HepG2 (cell line): Measurements from ENCODE around the gene C1RL. TPM values are rescaled to one million over a fixed set of nuclear protein-coding genes. Genes with fewer than 3 reads are reported as not detected.

ENCODE experiments used
- ATAC-seq: fragments of 200-7000 bp; cut with Tn5 transposase; 3 replicates; pipeline ENCODE4 v1.9.1; 2020; ENCODE audit warnings: mild to moderate bottlenecking, moderate library complexity
- BruUV-seq: library from RNA; stranded (reverse); fragments of 400-500 nt; replicated peaks from 2 replicates; lab custom pipeline; 2021; lab: Mats Ljungman, UMichigan
- CTCF ChIA-PET: fragments of 300-600 bp; formaldehyde crosslinking; extraction: SDS; loops from one replicate; lab custom pipeline; 2021; ENCODE audit warnings: low total read pairs, inconsistent platforms, low intra/inter-chr PET ratio; lab: Yijun Ruan, JAX
- POLR2A ChIA-PET: fragments of 350-600 bp; sonication (Branson Sonifier 250); formaldehyde crosslinking; loops from one replicate; lab custom pipeline; 2020; ENCODE audit warnings: antibody characterized with exemption, inconsistent platforms; lab: Yijun Ruan, JAX
- DNase-seq: peaks from one replicate; pipeline ENCODE4 v3.0.0-alpha.2; 2015; ENCODE audit warnings: low spot score
- FAIRE-seq: peaks from 3 replicates; lab custom pipeline; 2011; peaks lifted over from hg19 to GRCh38; lab: Jason Lieb, UNC
- H2AFZ ChIP-seq: one replicate; pipeline ENCODE4 v1.6.1; 2011; ENCODE audit warnings: low read length, inconsistent platforms
- H3K27ac ChIP-seq: fragments of 300-600 bp; 3 replicates; pipeline ENCODE4 v1.8.0; 2011; ENCODE audit warnings: mixed run types, mild to moderate bottlenecking, mixed read lengths, low read length, inconsistent platforms; ENCODE audit not compliant: insufficient read depth; ENCODE audit errors: extremely low read length
- H3K27me3 ChIP-seq, 2 experiments: fragments of 200-600 bp in 1 of 2; 2 replicates in 1 of 2; 3 replicates in 1 of 2; pipeline versions ENCODE4 v1.6.0 to v1.8.0; 2011; ENCODE audit warnings: low read length in 2 of 2, mild to moderate bottlenecking in 2 of 2, moderate library complexity in 2 of 2, inconsistent platforms in 1 of 2; ENCODE audit not compliant: insufficient read depth in 2 of 2, control insufficient read depth in 1 of 2
- H3K36me3 ChIP-seq, 2 experiments: fragments of 200-600 bp in 1 of 2; replicated peaks in 1 of 2; 2 replicates in 1 of 2; 3 replicates in 1 of 2; pipeline versions ENCODE4 v1.5.1 to v1.8.0; 2011; ENCODE audit warnings: low read length in 2 of 2, inconsistent platforms in 1 of 2; ENCODE audit not compliant: insufficient read depth in 2 of 2, control insufficient read depth in 1 of 2
- H3K4me1 ChIP-seq: 2 replicates; pipeline ENCODE4 v1.5.1; 2012; ENCODE audit warnings: low read length, inconsistent platforms; ENCODE audit not compliant: insufficient read depth
- H3K4me2 ChIP-seq: 2 replicates; pipeline ENCODE4 v1.6.0; 2011; ENCODE audit warnings: low read depth, low read length, inconsistent platforms
- H3K4me3 ChIP-seq, 3 experiments: fragments of 200-600 bp in 1 of 3; sonication (generic), shearing (Covaris generic) in 1 of 3; replicated peaks in 1 of 3; 2 replicates each; pipeline ENCODE4 v1.5.1; 2011 to 2016; ENCODE audit warnings: low read length in 3 of 3, inconsistent platforms in 2 of 3, low read depth in 2 of 3, mild to moderate bottlenecking in 2 of 3, control low read depth in 1 of 3, mixed read lengths in 1 of 3; ENCODE audit not compliant: insufficient read depth in 1 of 3
- H3K79me2 ChIP-seq: one replicate; pipeline ENCODE4 v1.6.1; 2011; ENCODE audit warnings: low read length, inconsistent platforms; ENCODE audit not compliant: insufficient read depth
- H3K9ac ChIP-seq: 2 replicates; pipeline ENCODE4 v1.6.0; 2011; ENCODE audit warnings: mild to moderate bottlenecking, low read depth, low read length, inconsistent platforms; ENCODE audit not compliant: insufficient read depth
- H3K9me3 ChIP-seq: 2 replicates; pipeline ENCODE4 v1.5.1; 2012; ENCODE audit warnings: mild to moderate bottlenecking, low read length
- H4K20me1 ChIP-seq: 2 replicates; pipeline ENCODE4 v1.6.0; 2011; ENCODE audit warnings: inconsistent platforms, mild to moderate bottlenecking, low read length, moderate library complexity; ENCODE audit not compliant: insufficient read depth
- ATF7 ChIP-seq, 2 experiments: fragments of 450-650 bp in 1 of 2; sonication (generic) in 1 of 2; formaldehyde crosslinking in 1 of 2; IDR thresholded peaks; 2 replicates each; pipeline versions ENCODE4 v1.4.0 to v1.6.1; 2016 to 2020; ENCODE audit warnings: antibody characterized with exemption in 1 of 2, mild to moderate bottlenecking in 1 of 2, missing genetic modification reagents in 1 of 2
- CEBPG ChIP-seq: IDR thresholded peaks from 2 replicates; pipeline ENCODE4 v1.6.1; 2016
- EEA1 ChIP-seq: sonication (generic); formaldehyde crosslinking; IDR thresholded peaks from 2 replicates; pipeline ENCODE4 v1.5.1; 2020; ENCODE audit warnings: mild to moderate bottlenecking, missing genetic modification reagents, borderline replicate concordance
- KAT7 ChIP-seq: IDR thresholded peaks from 2 replicates; pipeline ENCODE4 v1.6.1; 2018; ENCODE audit warnings: borderline replicate concordance, missing compliant biosample characterization
- ZNF670 ChIP-seq: sonication (generic); formaldehyde crosslinking; IDR thresholded peaks from 2 replicates; pipeline ENCODE4 v1.8.0; 2022; ENCODE audit warnings: mild to moderate bottlenecking, missing genetic modification reagents, borderline replicate concordance
- ZNF775 ChIP-seq: sonication (generic); formaldehyde crosslinking; IDR thresholded peaks from 2 replicates; pipeline ENCODE4 v1.4.0; 2020; ENCODE audit warnings: missing genetic modification reagents, mild to moderate bottlenecking, moderate library complexity, borderline replicate concordance
- WGBS: methylation state at CpG from one replicate; pipeline ENCODE4 v1.1.6; 2017; ENCODE audit warnings: low lambda C conversion rate; 5-methylcytosine and 5-hydroxymethylcytosine counted together
- in situ Hi-C: cut with HindIII; loops from 2 replicates; pipeline ENCODE4 v1.10.0; 2017; ENCODE audit warnings: low pct_unique_long_range_greater_than_20kb; ENCODE audit not compliant: extremely low pct_ligation_motif_present
- intact Hi-C: fragments of 100-400 bp; cut with micrococcal nuclease; formaldehyde crosslinking; loops from one replicate; pipeline ENCODE4 v1.10.0; 2022; ENCODE audit not compliant: unreplicated experiment
- polyA plus RNA-seq, 8 experiments: library from polyadenylated mRNA; depleted of rRNA in 3 of 8; stranded (reverse) in 7 of 8; unstranded in 1 of 8; fragments of >200 nt; fragmentation: Illumina TruSeq in 4 of 8; extraction: Trizol in 4 of 8; gene quantifications; 2 replicates each; pipeline versions ENCODE4 v1.2.1 to v1.2.3, GENCODE V29; 2011 to 2016; ENCODE audit warnings: low read depth in 4 of 8, missing spikeins in 1 of 8, mixed read lengths in 1 of 8; ENCODE audit not compliant: insufficient read depth in 1 of 8
- total RNA-seq, 5 experiments: library from RNA; depleted of rRNA; stranded (reverse); fragments of >200 nt; fragmentation: Illumina TruSeq; extraction: Trizol; gene quantifications; 2 replicates each; pipeline ENCODE4 v1.2.3, GENCODE V29; 2016; ENCODE audit warnings: low read depth in 1 of 5
- TF ChIP-seq, protein P1 (sequence below): sonication (generic); formaldehyde crosslinking; IDR thresholded peaks from 2 replicates; pipeline ENCODE4 v1.4.0; 2020; ENCODE audit warnings: missing genetic modification reagents
- TF ChIP-seq, protein P2 (sequence below): IDR thresholded peaks from 2 replicates; pipeline ENCODE4 v1.6.1; 2016
- TF ChIP-seq, protein P3 (sequence below), 2 experiments: fragments of 450-650 bp in 1 of 2; sonication (generic) in 1 of 2; formaldehyde crosslinking; IDR thresholded peaks; 2 replicates each; pipeline versions ENCODE4 v1.5.0 to v1.8.0; 2020 to 2022; ENCODE audit warnings: mild to moderate bottlenecking in 1 of 2, missing genetic modification reagents in 1 of 2

Gene C1RL
- total and polyA plus RNA-seq, 2 of the 13 experiments (the other 11 are each of a cell fraction or from before 2014, with no cell fraction given) = 28.9 to 53.1 TPM

DNA sequence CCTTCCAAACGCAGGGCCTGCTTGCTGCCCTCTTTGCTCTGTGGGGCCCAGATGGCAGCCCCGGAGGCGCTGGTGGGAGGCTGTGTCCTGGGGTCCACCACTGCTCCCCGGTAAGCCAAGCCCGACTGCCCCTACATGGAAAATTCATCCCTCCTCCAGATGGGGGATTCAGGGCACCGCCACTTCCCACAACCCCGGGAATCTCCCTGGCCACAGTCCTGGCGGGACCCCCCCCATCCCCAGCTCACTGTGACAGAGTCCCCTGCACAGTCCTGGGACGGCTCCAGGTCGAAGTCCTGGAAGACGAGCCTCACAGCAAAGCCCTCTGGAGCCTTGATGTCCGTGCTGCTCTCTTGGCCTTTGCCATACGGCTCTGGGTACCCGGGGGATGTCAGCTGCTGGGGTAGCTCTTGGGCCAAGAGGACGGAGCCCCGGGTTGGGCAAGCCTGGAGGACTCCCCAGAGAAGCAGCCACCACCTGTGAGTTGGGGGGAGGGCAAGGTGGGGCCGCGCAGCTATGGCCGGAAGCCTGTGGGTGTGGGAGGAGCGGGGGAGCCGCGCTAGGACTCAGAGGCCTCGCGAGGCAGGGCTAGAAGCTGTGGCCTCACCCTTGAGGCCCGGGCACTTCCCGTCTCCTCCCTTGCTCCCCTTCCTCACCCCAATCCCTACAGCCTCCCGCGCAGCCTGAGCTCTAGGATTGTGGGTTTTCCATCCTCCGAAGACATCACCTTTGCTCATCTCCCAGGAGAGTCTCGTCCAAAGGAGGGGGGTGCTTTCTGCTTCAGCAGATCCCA lies 815 bp downstream of the C1RL start (continued):
- TF ChIP-seq, protein P1, sequence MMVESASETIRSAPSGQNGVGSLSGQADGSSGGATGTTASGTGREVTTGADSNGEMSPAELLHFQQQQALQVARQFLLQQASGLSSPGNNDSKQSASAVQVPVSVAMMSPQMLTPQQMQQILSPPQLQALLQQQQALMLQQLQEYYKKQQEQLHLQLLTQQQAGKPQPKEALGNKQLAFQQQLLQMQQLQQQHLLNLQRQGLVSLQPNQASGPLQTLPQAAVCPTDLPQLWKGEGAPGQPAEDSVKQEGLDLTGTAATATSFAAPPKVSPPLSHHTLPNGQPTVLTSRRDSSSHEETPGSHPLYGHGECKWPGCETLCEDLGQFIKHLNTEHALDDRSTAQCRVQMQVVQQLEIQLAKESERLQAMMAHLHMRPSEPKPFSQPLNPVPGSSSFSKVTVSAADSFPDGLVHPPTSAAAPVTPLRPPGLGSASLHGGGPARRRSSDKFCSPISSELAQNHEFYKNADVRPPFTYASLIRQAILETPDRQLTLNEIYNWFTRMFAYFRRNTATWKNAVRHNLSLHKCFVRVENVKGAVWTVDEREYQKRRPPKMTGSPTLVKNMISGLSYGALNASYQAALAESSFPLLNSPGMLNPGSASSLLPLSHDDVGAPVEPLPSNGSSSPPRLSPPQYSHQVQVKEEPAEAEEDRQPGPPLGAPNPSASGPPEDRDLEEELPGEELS (CRISPR knock-in tag) = peak; percentile 43; the same call in 1 of the 2 replicates
- TF ChIP-seq EEA1 (CRISPR knock-in tag) (no peak), ATF7 (IDR thresholded peaks at IDR 0.05) (no peak), ATF7 (CRISPR knock-in tag; IDR thresholded peaks at IDR 0.05) (no peak)
- TF ChIP-seq, protein P2, sequence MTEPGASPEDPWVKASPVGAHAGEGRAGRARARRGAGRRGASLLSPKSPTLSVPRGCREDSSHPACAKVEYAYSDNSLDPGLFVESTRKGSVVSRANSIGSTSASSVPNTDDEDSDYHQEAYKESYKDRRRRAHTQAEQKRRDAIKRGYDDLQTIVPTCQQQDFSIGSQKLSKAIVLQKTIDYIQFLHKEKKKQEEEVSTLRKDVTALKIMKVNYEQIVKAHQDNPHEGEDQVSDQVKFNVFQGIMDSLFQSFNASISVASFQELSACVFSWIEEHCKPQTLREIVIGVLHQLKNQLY = no peak

DNA sequence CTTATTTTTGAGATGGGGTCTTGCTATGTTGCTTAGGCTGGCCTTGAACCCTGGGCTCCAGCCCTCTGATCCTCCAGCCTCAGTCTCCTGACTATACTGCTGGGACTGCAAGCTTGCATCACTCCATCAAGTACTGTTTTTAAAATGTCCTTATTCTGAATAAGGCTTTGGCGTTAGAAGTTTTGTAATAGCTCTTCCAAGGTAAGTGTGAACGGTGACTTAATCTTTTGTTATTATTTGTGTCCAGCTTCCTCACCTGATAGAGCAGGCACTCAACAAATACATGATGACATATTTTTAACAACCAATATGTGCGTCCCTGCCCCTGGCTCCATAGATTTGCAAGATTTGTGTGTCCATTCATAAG lies 1.4 kb downstream of the C1RL start:
- TF ChIP-seq CEBPG (CRISPR knock-in tag) (peak; percentile 48; the same call in 1 of the 2 replicates), KAT7 (no peak), ZNF775 (CRISPR knock-in tag) (0 out of 2 replicates have a peak, but pooled peaks have one; percentile 30), ZNF670 (CRISPR knock-in tag) (0 out of 2 replicates have a peak, but pooled peaks have one; percentile 6)
- TF ChIP-seq, protein P3, sequence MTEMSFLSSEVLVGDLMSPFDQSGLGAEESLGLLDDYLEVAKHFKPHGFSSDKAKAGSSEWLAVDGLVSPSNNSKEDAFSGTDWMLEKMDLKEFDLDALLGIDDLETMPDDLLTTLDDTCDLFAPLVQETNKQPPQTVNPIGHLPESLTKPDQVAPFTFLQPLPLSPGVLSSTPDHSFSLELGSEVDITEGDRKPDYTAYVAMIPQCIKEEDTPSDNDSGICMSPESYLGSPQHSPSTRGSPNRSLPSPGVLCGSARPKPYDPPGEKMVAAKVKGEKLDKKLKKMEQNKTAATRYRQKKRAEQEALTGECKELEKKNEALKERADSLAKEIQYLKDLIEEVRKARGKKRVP (CRISPR knock-in tag; IDR thresholded peaks at IDR 0.05) = peak in 1 of 2 experiments; percentile 56; a peak in 1 of 4 replicates
- TF ChIP-seq, all 625 proteins: peak for 4
- ChIA-PET POLR2A (interaction anchor here (0.6 to 4.3 kb wide), 29 partner anchors 9 to 255 kb away, joined by 3 to 88 read pairs (median 8); partner anchors contain the start of genes C12orf57, C1S, CLSTN3 and EMG1), CTCF (no interaction called here)
- Histone ChIP-seq H3K27me3 (no peaks in the 10 kb centered on the region; a peak in 1 of 5 replicates), H3K9me3 (peaks cover 8% of the 10 kb centered on the region), H3K4me1 (peaks cover 36% of the 10 kb centered on the region), H4K20me1 (no peaks in the 10 kb centered on the region), H3K4me2 (peak overlapping the region; percentile 99), H3K4me3 (peak overlapping the region; percentile 72 to 91 (median 74)), H3K27ac (peak overlapping the region; percentile 99), H2AFZ (no peak overlapping the region), H3K36me3 (peaks cover 0 to 3% of the 10 kb centered on the region in 2 experiments; a peak in 2 of 5 replicates), H3K79me2 (peaks cover 22% of the 10 kb centered on the region), H3K9ac (peak overlapping the region; percentile 90)
- no TSS peak for BruUV-seq
- ATAC-seq = no peak
- FAIRE-seq = no peak
- intact Hi-C loops = loop anchor here (2.0 kb wide), 1 partner anchor 15 kb away; the partner anchor contains the start of gene C1R
- in situ Hi-C loops = no loop called here
- no peak for DNase-seq
- 5% methylated on average over 3 of the region's 3 CpGs for WGBS
